ENCODE measurements around the gene ZFAND2B.

- TF ChIP-seq CTCF (IDR thresholded peaks at IDR 0.05) (no peak), TCF7 (CRISPR knock-in tag; IDR thresholded peaks at IDR 0.05; ENCODE audit: low read depth) (no peak), SP1 (CRISPR knock-in tag; conservative IDR thresholded peaks at IDR 0.05) (no peak), TP53 (CRISPR knock-in tag; IDR thresholded peaks at IDR 0.05) (no peak), E2F1 (CRISPR knock-in tag; IDR thresholded peaks at IDR 0.05) (no peak), IRF1 (CRISPR knock-in tag; IDR thresholded peaks at IDR 0.05) (no peak)
These were observed 9.9 kb downstream of the ZFAND2B start for GRCh38 chr2:219216535-219216915.
